GM21526 (cell line): Measurements from ENCODE around the gene TBCD.
"Not testable (repeated sequence)": the region's sequence is repeated elsewhere in the genome, so short reads cannot be mapped to it uniquely, and the experiment has no call there.

Source experiments
- ATAC-seq: cut with Tn5 transposase; IDR thresholded peaks from one replicate; pipeline ENCODE4 v1.9.1; 2021; ENCODE audit warnings: moderate library complexity; ENCODE audit not compliant: unreplicated experiment, low FRiP score

The TBCD gene

DNA sequence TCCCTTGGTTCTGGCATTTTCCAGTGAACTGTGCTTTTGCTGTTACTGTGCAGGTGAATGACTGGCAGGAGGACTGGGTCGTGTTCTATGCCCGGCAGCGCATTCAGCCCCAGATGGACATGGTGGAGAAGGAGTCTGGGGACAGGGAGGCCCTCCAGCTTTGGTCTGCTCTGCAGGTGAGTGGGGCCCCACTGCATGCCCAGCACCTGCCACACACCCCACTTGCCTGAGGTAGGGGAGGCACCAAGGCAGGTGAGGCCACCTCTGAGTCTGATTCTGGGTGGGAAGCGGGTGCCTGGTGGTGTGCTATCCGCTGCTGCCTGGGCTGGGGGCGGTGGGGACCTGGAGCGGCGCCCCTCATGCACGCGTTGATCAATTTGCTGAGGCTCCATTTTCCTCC lies 25.4 kb upstream of the TBCD start:
- ATAC-seq: no peak

DNA sequence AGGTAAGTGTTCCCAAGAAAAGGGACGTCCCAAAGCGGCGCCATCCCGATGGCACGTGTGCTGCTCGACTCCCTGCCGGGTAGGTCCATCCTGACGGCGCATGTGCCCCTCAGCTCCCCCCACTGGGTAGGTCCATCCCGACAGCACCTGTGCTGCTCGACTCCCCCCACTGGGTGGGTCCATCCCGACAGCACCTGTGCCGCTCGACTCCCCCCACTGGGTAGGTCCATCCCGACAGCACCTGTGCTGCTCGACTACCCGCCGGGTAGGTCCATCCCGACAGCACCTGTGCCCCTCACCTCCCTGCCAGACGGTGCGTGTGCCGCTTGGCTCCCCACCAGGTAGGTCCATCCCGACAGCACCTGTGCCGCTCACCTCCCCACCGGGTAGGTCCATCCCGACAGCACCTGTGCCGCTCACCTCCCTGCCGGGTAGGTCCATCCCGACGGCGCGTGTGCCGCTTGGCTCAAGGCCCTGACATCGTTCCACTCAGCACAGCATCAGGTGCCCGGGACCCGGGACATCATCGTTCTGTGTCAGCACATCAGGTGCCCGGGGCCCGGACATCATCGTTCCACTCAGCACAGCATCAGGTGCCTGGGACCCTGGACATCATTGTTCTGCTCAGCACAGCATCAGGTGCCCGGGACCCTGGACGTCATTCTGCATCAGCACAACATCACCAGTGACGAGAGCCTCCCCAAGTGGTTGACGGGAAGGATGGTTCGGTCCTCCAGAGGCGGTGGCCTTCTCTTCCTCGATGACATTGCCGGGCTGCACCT lies 22.2 kb upstream of the TBCD start:
- no peak for ATAC-seq

DNA sequence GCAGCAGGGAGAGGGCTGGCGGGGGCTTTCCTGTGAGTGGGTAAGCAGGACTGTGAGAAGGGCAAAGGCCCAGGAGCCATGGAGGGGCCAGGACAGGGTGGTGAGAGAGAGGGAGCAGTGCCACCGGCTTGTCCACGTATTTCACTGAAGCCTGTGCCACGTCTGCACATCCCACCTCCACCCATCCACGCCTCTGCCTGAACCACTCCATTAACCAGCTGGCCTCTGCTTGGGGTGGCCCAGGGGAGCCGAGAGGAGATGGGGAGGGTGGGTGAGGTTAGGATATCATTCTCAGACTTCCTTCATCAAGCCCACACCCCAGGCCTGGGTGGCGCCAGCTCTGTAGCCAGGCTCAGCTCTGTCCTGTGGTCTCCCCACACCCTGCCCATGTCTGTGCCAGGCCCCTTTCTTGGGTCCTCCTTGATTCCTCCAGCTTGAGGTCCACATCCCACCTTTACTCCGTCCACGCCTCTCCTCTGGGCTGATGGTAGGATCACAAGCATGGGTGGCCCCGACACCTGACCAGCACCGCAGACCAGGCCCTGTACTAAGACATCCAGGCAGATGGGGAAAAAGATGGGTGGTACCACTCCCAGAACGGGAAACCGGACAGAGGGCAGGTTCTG lies 19.6 kb upstream of the TBCD start:
- ATAC-seq: no peak

DNA sequence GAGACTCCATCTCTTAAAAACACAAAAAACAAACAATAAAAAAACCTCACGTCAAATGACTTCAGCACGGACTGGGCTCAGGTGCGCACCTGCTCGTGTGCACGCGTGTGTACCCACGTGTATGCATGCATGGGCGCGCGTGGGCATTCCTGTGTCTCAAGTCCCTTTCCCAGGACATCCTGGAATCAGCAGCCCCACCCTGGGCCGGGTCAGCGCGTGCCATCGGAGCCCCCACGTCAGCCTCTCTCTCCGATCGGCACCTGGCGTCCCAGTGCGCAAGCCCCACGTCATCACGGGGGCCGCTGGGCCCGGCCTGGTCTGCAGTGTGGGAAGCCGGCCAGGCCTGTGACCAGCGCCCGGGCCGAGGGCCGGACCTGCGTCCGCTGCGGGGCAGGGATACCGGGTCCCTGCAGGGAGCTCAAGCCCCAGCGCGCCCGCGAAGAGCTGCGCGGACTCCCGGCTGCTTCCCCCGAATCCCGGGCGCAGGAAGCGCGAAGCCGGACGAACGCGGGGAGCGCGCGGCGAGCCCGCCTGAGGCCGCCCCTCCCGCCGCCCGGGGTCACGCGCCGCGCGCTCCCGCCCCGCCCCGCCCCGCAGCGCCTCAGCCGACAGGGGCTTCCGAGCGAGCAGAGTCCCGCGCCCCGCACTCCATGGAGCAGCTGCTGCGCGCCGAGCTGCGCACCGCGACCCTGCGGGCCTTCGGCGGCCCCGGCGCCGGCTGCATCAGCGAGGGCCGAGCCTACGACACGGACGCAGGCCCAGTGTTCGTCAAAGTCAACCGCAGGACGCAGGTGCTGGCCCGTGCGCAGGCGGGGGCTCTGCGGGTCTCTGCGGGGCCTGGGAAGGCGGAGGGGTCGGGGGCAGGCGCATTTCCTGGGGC lies 16.6 kb upstream of the TBCD start, which contains the start of gene FN3K:
FN3K (plus strand) TSS at position 629 of the 880 bp plus-strand sequence; CDS start at position 651, 22 bp downstream.
- ATAC-seq: no peak

DNA sequence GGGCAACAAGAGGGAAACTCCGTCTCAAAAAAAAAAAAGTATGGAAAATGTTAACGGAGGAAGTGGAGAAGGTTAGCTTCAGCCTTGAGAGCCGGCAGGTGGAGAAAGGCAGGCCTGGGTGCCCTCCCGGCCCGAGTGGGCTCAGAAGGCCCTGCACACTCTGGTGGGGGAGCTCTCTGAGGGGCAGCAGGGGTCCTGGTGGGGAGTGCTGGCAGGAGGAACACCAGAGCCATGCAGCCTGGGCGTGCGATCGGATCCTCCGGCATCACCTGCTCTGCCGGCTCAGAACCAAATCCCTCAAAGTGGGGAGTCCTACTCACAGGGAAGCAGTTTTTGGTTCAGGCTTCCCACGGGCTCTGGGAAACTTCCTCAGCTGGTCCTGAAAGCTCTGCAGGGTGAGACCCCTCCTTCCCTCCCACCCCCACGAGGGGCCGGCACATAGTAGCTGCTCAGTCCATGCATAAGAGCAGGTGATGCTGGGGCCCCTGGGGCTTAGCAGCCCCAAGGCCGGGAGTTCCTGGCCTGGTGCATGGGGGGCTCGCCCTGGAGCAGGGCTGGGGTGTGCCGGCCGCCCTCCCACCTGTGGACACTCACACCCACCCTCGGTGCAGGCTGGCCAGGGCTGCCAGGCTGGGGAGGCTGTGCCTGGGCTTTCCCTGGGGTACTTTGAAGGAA lies 15.2 kb upstream of the TBCD start:
- ATAC-seq: no peak

DNA sequence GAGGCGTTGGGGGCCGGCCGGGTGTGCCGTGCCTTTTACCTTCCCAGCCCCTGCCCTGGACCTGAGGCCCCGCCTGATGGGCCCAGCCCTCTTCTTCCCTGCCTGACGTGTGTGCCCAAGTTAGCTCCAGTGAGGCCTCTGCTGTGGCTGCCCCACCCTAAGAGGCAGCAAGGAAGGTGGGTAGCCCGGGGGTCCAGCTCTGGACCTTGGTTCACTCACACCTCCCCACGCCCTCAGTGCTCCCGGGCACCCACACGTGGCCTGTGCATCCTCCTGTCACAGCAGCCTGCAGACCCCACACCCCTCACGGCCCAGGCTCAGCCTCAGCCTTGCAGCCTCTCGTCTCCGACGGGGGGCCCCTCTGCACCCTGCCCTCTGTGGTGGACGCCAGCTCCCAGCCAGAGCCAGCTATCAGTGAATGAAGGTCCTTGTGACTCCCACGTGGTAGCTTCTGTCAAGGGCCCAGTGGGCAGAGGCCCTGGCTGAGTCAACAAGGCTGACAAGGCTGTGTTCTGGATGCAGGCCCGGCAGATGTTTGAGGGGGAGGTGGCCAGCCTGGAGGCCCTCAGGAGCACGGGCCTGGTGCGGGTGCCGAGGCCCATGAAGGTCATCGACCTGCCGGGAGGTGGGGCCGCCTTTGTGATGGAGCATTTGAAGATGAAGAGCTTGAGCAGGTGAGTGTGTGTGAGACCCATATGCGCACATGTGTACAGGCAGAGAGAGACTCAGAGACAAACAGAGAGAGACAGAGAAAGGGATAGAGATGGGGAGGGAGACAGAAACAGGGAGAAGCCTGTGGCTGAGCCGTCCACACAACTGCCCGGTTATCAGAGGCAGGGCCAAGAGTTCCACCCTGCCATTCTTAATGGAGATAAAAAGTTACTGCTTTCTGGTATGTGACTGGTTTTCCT lies 13.6 kb upstream of the TBCD start:
- ATAC-seq: no peak

DNA sequence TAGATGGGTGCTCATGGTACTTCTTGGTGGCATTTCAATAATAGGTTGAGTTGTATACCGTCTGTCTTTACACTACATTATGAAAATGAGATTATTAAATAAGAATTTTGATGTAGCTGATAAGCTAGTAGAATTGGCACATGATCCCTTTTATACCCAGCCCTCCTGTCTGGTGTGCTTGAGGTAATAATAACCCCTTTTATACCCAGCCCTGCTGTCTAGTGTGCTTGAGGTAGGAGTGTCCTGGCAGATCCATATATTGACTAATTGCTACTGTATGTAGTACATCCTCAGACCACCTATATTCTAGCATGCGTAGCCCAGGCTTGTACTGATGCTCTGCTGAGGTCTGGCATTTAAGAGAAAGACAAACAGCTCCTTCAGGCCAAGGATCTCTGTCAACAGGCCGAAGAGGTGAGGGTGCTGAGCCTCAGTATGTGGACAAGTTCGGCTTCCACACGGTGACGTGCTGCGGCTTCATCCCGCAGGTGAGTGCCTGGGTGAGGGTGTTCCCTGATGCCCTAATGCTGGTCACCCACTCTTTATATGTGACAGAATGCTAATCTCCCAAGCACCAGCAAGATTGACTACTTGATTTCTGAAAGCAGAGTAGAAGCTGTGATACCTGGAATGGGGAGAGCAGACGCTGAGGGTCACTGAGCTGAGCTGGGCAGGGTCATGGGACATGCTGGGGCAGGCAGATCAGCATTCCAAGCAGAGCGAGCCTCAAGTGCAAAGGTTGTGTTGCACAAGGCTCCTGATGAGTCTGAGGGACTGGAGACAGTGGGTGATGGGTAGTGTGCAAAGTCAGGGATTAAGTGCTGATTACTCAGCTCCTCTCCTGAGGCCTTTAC lies 10.7 kb upstream of the TBCD start:
- no peak for ATAC-seq

DNA sequence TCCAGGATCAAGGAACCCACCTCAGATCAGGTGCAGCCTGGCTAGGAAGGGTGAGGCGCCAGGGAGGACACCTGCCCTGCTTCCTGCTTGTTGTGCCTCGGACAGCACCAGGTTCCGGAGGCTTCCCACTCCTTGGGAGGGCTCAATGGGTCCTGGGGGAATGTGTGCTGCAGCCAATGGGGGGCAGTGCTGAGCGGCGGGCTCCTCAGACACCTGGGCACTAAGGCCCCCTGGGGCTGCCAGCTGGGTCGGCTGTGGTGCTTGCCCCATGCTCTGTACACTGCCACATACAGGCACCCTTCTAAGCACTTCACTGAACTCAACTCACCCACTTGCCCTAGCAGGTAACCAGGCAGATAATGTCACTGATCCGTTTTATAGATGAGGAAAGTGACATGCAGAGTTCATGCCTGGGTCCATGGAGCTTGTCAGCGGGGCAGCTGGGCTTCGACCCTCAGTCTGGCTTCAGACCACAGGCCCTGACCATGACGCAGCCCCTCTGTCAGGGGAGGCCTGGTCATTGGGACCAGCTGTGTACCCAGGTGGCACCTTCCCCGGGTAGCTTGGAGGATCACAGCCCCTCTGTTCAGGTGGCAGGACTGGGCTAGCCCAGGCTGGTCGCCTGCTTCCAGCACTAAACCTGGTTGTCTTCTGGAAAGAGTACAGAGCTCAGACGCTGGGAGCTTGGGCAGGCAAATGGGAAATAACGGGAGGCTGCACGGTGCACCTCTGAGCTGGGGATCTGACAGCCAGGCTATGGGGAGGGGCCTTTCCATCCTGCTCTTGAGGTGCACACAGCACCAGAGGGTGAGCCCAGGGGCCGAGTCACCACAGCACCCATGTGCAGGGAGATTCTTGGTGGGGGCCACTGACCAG lies 8.3 kb upstream of the TBCD start:
- no peak for ATAC-seq

DNA sequence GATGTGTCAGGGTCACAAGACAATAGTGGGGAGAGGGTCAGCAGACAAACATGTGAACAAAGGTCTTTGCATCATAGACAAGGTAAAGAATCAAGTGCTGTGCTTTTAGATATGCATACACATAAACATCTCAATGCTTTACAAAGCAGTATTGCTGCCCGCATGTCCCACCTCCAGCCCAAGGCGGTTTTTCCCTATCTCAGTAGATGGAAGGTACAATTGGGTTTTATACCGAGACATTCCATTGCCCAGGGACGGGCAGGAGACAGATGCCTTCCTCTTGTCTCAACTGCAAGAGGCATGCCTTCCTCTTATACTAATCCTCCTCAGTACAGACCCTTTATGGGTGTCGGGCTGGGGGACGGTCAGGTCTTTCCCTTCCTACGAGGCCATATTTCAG lies 7.1 kb upstream of the TBCD start:
- ATAC-seq: not testable (repeated sequence)

DNA sequence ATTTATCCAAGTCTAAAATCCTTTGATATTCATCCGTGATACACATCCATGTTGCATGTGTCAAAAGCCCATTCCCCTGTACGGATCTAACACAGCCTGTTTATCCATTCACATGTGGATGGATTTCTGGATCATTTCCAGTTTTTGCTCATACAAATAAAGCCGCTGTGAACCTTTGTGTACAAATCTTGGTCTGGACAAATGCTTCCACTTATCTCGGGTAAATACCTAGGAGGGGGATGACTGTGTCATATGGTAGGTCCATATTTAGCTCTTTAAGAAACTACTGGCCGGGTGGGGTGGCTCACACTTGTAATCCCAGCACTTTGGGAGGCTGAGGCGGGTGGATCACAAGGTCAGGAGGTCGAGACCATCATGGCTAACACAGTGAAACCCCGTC lies 6.3 kb upstream of the TBCD start:
- ATAC-seq: no peak

DNA sequence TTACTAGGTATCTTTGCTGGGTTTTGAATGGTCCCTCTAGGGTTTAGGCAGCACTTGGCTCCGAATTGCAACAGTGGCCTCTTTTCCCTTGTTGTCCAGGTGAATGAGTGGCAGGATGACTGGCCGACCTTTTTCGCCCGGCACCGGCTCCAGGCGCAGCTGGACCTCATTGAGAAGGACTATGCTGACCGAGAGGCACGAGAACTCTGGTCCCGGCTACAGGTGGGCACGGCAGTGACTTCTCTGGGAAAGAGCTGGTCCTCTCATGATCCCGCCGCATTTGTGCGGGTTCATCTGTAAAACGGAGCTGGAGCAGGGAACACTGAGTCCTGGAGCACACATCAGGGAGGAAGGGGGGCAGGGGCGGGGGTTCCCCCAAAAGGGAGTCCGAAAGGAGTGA lies 3.1 kb upstream of the TBCD start:
- no peak for ATAC-seq

DNA sequence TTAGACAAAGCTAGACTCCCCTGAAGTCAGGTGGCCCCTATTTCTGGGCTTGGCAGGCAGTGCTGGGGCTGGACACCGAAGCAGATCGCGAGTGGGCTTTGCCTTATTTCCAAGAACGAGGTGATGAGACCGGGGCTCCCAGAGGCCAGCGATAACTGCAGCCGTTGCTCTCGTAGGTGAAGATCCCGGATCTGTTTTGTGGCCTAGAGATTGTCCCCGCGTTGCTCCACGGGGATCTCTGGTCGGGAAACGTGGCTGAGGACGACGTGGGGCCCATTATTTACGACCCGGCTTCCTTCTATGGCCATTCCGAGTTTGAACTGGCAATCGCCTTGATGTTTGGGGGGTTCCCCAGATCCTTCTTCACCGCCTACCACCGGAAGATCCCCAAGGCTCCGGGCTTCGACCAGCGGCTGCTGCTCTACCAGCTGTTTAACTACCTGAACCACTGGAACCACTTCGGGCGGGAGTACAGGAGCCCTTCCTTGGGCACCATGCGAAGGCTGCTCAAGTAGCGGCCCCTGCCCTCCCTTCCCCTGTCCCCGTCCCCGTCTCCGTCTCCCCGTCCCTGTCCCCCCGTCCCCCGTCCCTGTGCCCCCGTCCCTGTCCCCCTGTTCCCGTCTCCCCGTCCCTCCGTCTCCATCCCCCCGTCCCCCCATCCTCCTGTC lies 1.5 kb upstream of the TBCD start:
- no peak for ATAC-seq

DNA sequence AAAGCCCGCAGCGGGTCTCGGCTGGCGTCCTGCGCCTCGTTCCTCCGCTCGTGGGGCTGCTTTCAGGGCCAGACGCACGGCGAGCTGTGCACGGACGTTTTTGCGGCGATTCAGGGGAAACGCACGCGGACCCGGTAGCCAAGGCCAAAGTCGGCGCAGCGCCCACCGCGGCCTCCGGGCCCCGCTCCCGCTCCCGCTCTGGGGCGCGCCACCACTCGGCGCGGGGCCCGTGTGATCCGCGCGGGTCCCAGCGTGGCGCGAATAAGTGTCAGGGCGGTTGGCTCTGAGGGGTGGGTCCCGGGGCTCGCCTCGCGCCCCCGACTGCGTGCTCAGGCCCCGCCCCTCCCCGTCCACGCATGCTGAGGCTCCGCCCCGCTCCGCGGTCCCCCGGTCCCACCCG lies 694 bp upstream of the TBCD start:
- no peak for ATAC-seq

DNA sequence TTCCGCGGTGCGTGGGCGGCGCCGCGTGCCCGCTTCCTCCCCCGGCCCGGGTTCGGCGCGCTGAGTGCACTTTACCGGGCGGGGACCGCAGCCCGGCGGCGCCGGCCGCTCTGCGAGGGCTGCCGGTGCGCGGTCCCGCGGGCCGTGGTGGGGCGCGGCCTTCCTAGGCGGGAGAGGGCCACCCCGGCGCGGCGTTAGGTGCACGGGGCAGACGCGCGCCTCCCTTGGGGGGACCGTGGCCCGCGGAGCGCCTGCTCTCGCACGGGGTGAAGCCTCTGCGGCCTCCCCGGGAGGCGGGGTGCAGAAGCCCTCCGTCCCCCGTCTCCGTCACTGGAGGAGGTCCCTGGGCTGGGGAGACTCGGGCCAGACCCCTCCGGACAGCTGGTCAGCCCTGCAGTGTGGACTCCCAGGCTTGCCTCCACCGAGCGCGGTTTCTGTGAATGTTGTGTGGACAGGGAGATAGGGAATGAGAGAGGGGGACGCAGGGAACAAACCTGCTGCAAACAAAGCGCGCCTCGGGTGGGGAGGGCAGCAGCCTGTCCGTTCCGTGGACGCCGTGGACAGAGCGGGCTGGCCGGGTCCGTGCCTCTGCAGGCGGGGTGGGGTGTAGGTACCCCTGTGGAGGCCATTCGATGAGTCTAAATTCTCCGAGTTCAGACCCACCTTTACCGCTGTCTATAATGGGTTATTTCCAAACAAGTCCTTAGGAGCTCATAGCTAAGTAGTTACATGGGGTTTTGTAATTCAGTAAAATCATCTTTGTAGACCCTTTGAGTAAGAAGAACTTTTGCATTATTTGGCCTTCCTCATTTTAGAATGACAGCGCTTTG lies 721 bp downstream of the TBCD start:
- peak; percentile 32 for ATAC-seq

DNA sequence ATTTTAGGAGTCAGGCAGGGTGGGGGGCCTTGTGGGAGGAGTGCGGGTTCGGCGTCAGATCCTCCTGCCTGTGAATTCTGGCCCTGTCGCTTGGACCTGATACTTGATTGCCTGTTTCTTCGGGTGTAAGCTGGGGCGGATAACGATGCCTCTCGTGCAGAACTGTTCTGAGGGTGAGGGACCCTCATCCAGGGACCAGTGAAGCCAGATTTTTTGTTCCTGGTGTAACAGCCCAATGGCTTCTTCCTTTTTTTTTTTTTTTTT lies 1.3 kb downstream of the TBCD start:
- ATAC-seq: no peak

DNA sequence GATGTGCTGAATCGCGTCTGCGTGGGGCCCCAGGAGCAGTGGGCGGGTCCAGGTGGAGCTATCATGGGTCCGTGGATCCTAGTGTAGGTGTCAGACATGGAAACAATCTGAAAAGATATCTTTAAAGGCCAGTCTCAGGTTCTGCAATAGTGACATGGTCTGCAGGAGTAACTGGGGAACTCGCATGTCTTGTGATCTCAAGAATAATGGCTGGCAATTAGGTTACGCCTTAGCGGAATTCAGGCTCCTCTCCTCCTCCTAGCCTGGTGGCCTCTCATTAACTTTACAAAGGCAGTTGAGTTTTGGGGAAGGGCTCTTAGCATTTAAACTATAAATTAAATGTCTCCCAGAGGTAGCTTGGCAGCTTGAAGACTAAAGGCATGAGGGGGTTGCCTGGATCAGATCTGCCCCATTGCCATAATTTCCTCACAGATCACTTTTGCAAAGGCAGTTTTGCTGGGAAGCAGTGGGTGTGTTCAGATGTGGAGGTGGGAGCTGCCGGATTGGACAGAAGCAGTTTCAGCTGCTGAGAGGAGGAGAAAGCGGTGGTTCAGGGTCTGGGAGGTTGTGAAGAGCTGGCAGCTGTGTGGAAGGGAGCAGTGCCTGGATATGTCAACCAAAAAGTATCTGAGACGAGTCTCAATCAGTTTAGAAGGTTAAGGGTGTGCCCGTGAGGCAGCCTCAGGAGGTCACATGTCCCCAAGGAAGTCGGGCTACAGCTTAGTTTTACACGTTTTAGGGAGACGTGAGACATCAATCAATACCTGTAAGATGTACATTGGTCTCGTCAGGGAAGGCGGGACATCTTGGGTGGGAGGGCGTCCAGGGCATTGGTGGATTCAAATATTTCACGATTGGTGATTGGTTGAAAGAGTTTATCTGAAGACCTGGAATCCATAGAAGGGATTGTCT lies 2.7 kb downstream of the TBCD start:
- no peak for ATAC-seq
